WERI-Rb-1 (cell line): ENCODE data around the gene CCDC24.
A peak's percentile ranks its signal among the peaks of the same experiment; 100 is the strongest.

ENCODE experiments used
- DNase-seq: peaks from one replicate; pipeline ENCODE4 v3.0.0-alpha.2; 2020
- H3K27ac ChIP-seq: fragments of 250-450 bp; sonication (Bioruptor Pico); 2 replicates; pipeline ENCODE4 v1.5.1; 2020; ENCODE audit warnings: mild to moderate bottlenecking, moderate library complexity
- H3K27me3 ChIP-seq: fragments of 250-450 bp; sonication (Bioruptor Pico); 2 replicates; pipeline ENCODE4 v1.5.1; 2021; ENCODE audit warnings: mild to moderate bottlenecking, low read depth, moderate library complexity; ENCODE audit not compliant: insufficient read depth, severe bottlenecking
- H3K36me3 ChIP-seq: fragments of 250-450 bp; sonication (Bioruptor Pico); 2 replicates; pipeline ENCODE4 v1.5.1; 2020; ENCODE audit warnings: mild to moderate bottlenecking, moderate library complexity
- H3K4me3 ChIP-seq: 2 replicates; pipeline ENCODE4 v1.5.1; 2011; ENCODE audit warnings: low read depth, mild to moderate bottlenecking, control low read depth, low read length
- H3K9me3 ChIP-seq: fragments of 250-450 bp; sonication (Bioruptor Pico); 2 replicates; pipeline ENCODE4 v1.5.1; 2021; ENCODE audit warnings: mild to moderate bottlenecking, moderate library complexity; ENCODE audit not compliant: severe bottlenecking
- TF ChIP-seq, protein P1 (sequence below): IDR thresholded peaks from 2 replicates; pipeline ENCODE4 v1.5.1; 2011; ENCODE audit warnings: low read depth, mild to moderate bottlenecking, control low read depth, inconsistent platforms, low read length

The CCDC24 gene

GRCh38 chr1:44040846-44041245 is 49.4 kb downstream of the CCDC24 start:
- TF ChIP-seq, protein P1, sequence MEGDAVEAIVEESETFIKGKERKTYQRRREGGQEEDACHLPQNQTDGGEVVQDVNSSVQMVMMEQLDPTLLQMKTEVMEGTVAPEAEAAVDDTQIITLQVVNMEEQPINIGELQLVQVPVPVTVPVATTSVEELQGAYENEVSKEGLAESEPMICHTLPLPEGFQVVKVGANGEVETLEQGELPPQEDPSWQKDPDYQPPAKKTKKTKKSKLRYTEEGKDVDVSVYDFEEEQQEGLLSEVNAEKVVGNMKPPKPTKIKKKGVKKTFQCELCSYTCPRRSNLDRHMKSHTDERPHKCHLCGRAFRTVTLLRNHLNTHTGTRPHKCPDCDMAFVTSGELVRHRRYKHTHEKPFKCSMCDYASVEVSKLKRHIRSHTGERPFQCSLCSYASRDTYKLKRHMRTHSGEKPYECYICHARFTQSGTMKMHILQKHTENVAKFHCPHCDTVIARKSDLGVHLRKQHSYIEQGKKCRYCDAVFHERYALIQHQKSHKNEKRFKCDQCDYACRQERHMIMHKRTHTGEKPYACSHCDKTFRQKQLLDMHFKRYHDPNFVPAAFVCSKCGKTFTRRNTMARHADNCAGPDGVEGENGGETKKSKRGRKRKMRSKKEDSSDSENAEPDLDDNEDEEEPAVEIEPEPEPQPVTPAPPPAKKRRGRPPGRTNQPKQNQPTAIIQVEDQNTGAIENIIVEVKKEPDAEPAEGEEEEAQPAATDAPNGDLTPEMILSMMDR, result no peak
- Histone ChIP-seq H3K27me3 (no peaks in the 10 kb centered on the region), H3K9me3 (no peaks in the 10 kb centered on the region), H3K4me3 (no peak overlapping the region), H3K27ac (no peak overlapping the region), H3K36me3 (no peaks in the 10 kb centered on the region)
- DNase-seq, result no peak

- Histone ChIP-seq H3K9me3 (no peaks in the 10 kb centered on the region), H3K36me3 (no peaks in the 10 kb centered on the region), H3K4me3 (peak overlapping the region; percentile 33), H3K27ac (peak overlapping the region; percentile 76), H3K27me3 (no peaks in the 10 kb centered on the region)
- TF ChIP-seq, protein P1, result no peak
- DNase-seq, result peak; percentile 95
These were observed 52.0 kb downstream of the CCDC24 start for GRCh38 chr1:44043176-44044070.

DNA sequence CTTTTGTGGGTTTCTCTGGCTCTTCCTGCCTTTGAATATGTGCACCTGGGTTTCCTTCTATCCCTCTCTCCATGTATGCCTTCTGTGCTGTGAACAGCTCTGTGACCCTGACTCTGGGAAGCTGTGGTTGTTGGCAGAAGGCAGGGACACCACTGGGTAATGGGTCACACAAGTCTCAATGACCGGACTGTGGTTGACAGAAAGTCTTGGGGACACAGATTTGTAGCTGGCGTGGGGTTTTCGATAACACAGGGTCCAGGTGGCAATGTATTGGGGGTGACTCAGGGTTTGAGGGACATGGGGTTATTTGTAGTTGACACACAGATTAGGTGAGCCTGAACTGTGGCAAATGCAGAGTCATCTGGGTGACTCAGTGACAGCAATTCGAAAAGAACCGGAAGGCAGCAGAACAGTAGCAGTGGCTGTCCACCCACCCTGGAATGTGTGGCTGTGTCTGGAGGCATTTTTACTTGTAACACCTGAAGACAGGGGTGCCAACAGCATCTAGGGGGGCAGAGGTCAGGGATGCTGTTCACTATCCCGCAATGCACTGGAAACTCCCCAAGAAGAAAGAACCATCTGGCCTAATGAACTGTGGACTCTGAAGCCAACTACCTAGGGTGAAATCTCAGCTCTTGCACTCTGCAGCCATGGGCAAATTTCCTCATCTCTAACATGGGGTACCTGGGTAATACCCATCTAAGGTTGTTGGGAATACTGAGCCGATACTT is 52.8 kb downstream of the CCDC24 start:
- H3K27me3 ChIP-seq, result no peaks in the 10 kb centered on the region
- TF ChIP-seq, protein P1, result no peak
- DNase-seq, result no peak
- peak overlapping the region; percentile 76 for H3K27ac ChIP-seq
- H3K36me3 ChIP-seq, result no peaks in the 10 kb centered on the region
- H3K9me3 ChIP-seq, result no peaks in the 10 kb centered on the region
- H3K4me3 ChIP-seq, result no peak overlapping the region

DNA sequence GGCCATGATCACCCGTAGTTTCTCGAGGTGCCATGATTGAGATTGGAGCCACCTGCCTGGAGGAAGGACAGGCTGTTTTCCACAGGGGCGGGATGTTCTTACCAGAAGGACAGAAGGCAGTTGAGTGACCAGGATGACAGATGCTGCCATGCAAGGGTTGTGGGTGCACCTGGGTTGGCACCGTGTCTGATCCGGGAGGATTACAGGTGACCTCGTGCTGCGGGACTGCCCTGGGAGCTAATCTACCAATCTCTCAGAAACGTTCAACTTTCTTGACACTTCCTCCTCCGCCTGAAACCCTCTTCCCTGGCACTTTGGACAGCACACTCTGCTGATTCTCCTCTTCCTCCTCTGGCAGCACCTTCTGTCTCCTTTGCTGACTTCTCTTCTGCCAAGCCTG is 53.7 kb downstream of the CCDC24 start:
- no peaks in the 10 kb centered on the region for H3K36me3 ChIP-seq
- H3K9me3 ChIP-seq, result no peaks in the 10 kb centered on the region
- H3K27me3 ChIP-seq, result no peaks in the 10 kb centered on the region
- peak; percentile 55 for DNase-seq
- no peak overlapping the region for H3K4me3 ChIP-seq
- TF ChIP-seq, protein P1, result no peak
- H3K27ac ChIP-seq, result peak overlapping the region; percentile 76
